GM21367 (cell line): ENCODE data around the gene TBCCD1.

Experiments used
- ATAC-seq: cut with Tn5 transposase; IDR thresholded peaks from one replicate; pipeline ENCODE4 v1.9.1; 2021; ENCODE audit not compliant: unreplicated experiment

TBCCD1 gene

DNA sequence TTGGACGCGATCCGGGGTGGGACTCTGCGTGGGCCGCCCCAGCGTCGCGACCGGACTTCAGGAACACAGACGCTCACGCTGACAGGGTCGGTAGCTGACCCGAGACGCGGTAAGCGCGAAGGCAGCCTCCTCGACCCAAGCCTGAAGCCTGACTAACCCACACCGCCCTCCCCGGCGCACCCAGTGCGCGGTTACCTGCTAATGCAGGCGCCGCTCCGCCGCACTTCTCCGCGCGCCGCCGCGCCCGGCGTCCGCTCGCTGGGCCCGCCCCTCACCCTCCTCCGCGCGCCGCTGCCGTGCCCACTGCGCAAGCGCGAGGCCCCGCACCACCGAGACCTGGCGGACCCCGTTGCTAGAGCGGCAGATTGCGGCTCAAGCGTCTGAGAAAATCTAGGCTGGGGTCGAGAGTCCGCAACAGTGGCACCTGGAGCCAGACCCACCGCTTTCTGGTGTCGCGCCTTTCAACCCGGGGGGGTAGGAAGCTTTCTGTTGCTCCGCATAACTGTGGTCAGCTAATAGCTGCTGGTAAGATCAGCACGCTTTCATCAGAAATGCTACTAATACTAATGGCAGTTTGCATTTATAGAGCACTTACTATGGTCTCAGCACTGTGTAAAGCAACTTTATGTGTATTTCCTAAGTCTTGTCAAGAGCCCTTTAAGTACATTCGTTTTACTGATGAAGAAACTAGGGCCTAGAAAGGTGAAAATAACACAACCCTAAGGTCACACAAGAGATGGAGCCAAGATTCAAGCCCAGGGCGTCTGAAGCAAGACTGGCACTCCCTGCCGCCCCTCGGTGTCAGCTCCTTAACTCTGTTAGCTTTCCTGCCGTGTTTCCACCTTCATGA is at the start of gene TBCCD1:
Gene TBCCD1 (minus strand): TSS at position 268 of the 850 bp plus-strand sequence. CDS start 3,010 bp downstream, outside the sequence.
- ATAC-seq = peak; percentile 34

DNA sequence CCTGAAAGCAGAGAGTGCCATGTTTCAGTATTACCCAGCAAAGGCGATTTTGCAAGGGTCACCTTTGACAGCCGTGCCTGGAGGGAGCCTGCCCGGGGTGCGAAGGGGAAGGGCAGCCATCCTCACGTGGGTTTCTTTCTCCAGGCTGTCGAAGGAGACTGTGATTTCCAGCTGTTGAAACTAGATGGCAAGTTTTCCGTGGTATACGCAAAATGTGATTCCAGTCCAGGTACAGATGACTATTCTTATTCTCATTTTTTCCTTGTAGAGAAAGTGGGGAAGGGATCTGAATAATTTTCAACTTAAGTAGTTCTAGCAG is 49.1 kb upstream of the TBCCD1 start:
- ATAC-seq = no peak

- ATAC-seq = peak; percentile 42
Observed at GRCh38 chr3:186614597-186615483, 47.7 kb upstream of the TBCCD1 start.

DNA sequence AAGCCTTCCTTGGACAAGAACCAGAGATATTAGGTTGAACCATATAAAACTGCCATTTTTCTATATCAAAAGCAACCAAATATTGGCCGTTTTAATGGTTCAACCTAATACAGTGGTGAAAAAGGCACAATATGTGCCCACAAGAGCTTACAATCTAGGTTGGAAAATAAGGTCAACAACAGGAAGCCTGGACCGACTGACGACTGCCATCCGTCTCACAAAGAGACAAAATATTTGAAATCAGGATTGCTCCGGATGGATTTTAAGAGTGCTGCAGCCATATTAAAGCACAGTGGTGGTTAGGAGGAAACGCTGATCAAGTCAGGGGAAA is 47.1 kb upstream of the TBCCD1 start:
- ATAC-seq = no peak

- ATAC-seq = no peak
Observed at GRCh38 chr3:186613637-186614265, 46.6 kb upstream of the TBCCD1 start.

DNA sequence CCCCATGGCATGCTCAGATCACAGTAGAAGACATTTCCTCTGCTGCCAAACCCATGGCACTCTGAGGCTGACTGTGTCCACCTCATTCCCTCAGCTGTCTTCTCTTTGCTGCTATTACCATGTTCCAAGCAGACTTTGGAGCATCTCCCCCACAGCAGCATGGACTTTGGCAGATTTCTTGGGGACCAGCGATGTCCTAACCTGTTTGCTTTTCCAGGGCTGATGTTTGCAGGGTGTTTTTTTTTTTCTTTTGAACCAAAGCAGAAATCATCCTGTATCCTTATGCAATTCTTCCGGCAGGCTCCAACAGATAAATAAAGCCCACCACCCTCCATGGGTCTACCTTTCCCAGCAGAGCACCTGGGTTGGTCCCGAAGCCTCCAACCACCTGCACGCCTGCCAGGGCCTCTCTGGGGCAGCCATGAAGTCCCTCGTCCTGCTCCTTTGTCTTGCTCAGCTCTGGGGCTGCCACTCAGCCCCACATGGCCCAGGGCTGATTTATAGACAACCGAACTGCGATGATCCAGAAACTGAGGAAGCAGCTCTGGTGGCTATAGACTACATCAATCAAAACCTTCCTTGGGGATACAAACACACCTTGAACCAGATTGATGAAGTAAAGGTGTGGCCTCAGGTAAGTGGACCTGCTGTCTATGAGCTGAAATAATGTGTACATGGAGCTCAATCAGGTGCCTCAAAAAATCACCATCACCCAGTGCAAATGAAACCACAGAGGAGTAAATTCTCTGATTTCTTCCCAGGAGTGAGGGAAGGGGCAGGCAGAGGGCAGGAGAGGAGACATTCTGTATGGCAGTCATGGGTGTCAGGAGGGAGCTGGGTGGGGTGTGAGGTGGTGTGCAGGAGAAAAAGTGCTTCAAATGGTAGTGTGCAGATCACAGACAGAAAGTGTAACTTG is 45.8 kb upstream of the TBCCD1 start, which contains the start of gene AHSG:
Gene AHSG (plus strand): TSS at position 340 of the 916 bp plus-strand sequence. CDS start 82 bp downstream, at position 422.
- no peak for ATAC-seq

DNA sequence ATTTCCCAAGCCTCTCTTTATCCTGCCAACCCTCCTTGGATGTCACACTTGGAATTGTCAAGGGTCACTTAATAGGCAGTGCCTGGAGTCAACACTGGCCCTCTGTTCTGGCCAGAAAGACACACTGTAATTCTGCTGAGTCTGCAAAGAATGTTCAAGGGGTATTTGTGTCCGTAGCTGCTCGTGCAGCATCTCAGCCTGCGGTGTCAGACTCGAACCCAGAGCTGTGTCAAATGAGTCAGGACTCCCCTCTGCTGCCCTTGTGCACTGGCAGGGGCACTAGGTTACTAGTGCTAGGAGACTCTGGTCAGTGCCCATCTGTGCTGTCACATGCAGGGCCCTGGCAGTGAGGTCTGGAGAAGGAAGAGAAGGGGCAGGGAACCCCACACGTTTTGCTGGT is 44.9 kb upstream of the TBCCD1 start:
- no peak for ATAC-seq

DNA sequence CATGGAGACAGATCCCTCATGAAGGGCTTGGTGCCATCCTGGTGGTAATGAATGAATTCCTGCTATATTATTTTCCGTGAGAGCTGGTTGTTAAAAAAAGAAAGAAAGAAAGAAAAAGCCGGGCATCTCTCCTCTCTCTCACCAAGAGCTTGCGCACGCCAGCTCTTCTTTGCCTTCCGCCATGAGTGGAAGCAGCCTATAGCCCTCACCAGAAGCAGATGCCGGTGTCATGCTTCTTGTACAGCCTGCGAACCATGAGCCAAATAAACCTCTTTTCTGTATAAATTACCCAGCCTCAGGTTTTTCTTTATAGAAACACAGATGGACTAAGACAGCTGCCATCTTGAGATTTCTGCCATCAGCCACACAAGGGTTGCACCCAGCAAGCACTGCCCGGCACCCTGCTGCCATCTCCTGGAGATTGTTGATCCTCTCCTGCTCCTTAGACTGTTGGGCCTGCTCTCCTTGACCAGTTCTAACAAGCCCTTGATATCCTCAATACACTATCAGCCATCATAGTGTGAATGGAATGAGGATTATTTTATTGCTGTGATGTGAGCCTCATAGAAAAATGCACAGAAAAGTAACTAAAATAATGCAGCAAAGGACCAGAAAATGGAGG is 42.2 kb upstream of the TBCCD1 start:
- ATAC-seq = no peak

- no peak for ATAC-seq
Observed at GRCh38 chr3:186608624-186609215, 41.6 kb upstream of the TBCCD1 start.

DNA sequence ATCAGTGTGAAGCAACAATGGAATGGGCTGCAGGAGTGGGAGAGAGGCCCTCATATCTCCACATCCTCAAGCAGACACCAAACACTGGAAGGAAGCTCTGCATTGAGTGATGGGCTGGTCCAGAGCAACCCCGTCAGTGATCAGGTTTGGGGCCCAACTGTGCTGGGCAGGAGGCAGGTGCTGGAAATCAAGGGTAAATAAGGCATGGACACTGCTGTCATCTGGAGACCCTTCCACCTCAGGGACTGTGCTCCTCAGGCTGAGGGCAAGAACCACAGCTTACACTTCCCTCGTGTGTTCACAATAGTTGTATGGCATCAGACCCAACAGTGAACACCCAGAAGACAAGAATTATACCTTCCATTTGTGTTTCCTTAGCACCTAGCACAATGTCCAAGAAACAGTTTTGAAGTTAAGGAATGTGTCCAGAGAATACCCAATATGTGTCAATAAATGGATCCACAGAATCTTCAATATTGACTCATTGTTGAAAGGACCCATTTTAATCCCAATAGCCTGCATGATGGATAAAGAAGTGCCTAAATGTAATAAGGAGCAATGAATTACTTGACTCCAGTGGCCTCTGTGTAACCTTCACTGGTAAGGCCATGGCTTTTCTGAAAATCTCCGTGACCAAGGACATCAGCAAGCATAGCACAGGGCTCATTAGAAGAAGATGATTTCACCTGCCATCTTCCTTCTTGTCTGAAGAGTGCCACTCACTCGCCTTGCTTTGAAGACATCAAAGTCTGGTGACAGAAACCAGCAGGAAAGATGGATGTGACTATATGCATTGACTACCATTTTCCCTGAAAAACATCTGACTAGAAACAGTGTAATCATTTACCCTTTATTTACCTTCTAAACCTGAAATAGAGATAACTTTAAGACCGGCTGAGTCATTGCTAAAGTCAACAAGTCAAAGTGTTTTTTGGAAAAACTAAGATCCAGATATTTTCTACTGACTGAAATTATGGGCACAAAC is 38.7 kb upstream of the TBCCD1 start:
- no peak for ATAC-seq

GRCh38 chr3:186605078-186605477 is 37.9 kb upstream of the TBCCD1 start:
- no peak for ATAC-seq

DNA sequence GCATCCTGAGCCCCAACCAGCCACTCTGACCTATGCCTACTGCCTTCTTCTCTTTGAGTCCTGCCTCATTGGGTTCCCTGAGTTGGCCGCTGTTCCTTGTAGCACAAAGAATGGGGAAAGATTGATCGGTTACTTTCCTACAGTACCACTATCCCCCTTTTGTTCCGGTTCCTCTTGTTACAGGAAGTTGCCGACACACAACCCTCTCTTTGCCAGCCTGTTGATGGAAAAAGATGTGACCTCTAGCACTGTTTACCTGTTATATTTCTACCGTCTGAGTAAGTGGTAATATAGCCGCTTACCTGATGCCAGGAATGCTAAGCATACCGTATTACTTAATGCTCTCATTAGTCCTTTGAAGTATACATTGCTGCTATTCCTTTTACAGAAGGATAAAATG is 36.0 kb upstream of the TBCCD1 start:
- ATAC-seq = no peak

- no peak for ATAC-seq
Observed at GRCh38 chr3:186600896-186601295, 33.8 kb upstream of the TBCCD1 start.

DNA sequence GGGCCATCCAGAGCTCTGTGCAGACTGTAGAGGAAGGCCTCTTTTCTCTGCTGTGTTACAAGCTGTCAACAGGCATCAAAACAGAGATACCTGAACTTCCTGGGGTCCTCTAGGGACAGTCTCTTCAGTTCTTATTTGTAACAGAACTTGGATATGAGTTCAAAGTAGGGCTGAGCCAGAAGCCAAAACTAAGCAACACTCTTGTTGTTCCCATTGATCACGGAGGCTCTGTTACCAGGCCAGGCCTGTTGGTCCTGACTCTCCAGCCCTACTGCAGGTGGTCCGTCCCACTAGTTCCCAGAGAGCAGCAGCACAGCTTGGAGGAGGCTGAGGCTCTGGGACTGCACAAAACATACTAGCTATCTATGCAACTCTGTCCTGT is 32.6 kb upstream of the TBCCD1 start:
- ATAC-seq = no peak

GRCh38 chr3:186599142-186599784 is 32.1 kb upstream of the TBCCD1 start:
- no peak for ATAC-seq

DNA sequence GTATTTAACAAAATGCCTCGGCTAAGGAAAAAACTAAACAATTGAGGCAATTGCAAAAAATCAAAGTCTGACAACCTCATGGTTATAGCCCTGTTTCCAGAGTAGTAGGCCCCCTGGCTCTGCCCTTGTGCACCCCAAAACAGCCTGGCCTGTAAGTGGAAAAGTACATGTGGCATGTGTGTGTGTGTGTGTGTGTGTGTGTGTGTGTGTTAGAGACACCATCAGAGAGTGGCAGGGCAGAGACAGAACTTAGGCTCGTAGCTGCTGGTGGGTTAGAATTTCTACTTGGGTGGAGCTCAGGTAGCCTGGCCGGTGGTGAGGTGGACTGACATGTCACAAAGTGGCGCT is 31.6 kb upstream of the TBCCD1 start:
- ATAC-seq = no peak

DNA sequence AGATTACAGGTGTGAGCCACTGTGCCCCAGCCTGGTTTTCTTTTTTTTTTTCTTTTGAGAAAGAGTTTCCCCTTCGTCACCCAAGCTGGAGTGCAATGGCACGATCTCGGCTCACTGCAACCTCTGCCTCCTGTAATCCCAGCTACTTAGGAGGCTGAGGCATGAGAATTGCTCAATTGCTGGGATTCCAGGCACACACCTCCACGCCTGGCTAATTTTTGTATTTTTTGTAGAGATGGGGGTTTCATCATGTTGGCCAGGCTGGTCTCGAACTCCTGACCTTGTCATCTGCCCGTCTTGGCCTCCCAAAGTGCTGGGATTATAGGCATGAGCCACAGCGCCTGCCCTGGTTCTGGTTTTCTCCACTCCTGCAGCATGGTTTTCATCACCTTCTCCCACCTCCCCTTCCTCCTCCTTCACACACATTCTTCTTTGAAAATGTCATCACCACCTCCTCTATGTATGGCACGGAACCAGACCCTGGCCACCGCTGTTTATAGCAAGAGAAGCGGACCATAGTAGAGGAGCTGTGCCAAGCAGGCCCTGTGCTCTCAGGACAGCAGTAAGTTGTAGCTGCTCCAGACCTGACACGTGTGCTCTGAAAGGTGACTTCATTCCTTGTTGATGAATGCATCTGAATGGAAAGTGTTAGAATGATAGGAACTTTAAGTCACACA is 31.1 kb upstream of the TBCCD1 start:
- ATAC-seq = no peak
